ENCODE measurements around the gene GID8. TPM values are rescaled to one million over a fixed set of nuclear protein-coding genes. Genes with fewer than 3 reads are reported as not detected.

Gene GID8
- total and polyA plus RNA-seq, 9 of the 15 experiments (the other 6 are each of a cell fraction or from before 2014, with no cell fraction given): 7.5 to 31.6 (median 22.2) TPM

- no peak overlapping the region for H3K4me3 ChIP-seq
- H3K27me3 ChIP-seq (ENCODE audit: control insufficient read depth in 2 of 2, insufficient read depth in 2 of 2, low read length in 2 of 2): 0 out of 5 replicates have a peak, but pooled peaks cover 0 to under 1% of the 10 kb centered on the region in 2 experiments
- H3K9me1 ChIP-seq (ENCODE audit: control insufficient read depth, insufficient read depth, low read length): no peaks in the 10 kb centered on the region
- no peak for FAIRE-seq
- ATAC-seq: no peak
- BruUV-seq (replicated peaks): no TSS peak
- no peak overlapping the region for H3K9ac ChIP-seq (ENCODE audit: insufficient read depth in 1 of 2, low read depth in 2 of 2, low read length in 2 of 2)
- ChIA-PET POLR2A (interaction anchor here (0.6 to 4.5 kb wide), 4 partner anchors 13 to 183 kb away, joined by 3 to 41 read pairs (median 5); partner anchors contain the start of genes DIDO1 and GID8), CTCF (ENCODE audit: low intra/inter-chr PET ratio) (no interaction called here)
- H3K79me2 ChIP-seq (ENCODE audit: control insufficient read depth, insufficient read depth, low read length): no peaks in the 10 kb centered on the region
- peaks cover 3 to 17% of the 10 kb centered on the region in 2 experiments; a peak in 3 of 5 replicates for H3K4me1 ChIP-seq (replicated peaks in 1 of 2; ENCODE audit: control insufficient read depth in 2 of 2, insufficient read depth in 2 of 2, low read length in 2 of 2)
- peaks cover 46% of the 10 kb centered on the region for H3K36me3 ChIP-seq (ENCODE audit: control insufficient read depth, insufficient read depth, low read length)
- H2AFZ ChIP-seq (ENCODE audit: low read depth, low read length): no peak overlapping the region
- no peak for DNase-seq (ENCODE audit: extremely low read depth in 1 of 4, low spot score in 3 of 4)
- 72% methylated on average over 6 of the region's 6 CpGs for WGBS (ENCODE audit: insufficient coverage, low coverage, missing lambda C conversion rate)
- no peak overlapping the region for H3K4me2 ChIP-seq (ENCODE audit: insufficient read depth, low read length)
- in situ Hi-C loops (cut with MboI) (no loop called here), intact Hi-C loops (cut with micrococcal nuclease) (no loop called here)
- H3K9me3 ChIP-seq (replicated peaks; ENCODE audit: control insufficient read depth, insufficient read depth, low read depth, low read length): peaks cover 7% of the 10 kb centered on the region
- H4K20me1 ChIP-seq (replicated peaks; ENCODE audit: control insufficient read depth, insufficient read depth, low read length): no peaks in the 10 kb centered on the region
- H3K27ac ChIP-seq (ENCODE audit: extremely low read depth, low read depth, low read length): no peak overlapping the region
- peak; percentile 57; the same call in 1 of the 2 replicates for TF ChIP-seq TEAD4 (IDR thresholded peaks at IDR 0.05; ENCODE audit: low read length)
- no peak for TF ChIP-seq TEAD4 (CRISPR knock-in tag; IDR thresholded peaks at IDR 0.05; ENCODE audit: borderline replicate concordance)
- no peak for TF ChIP-seq ZNF140 (CRISPR knock-in tag; IDR thresholded peaks at IDR 0.05)
- TF ChIP-seq BHLHE40 (IDR thresholded peaks at IDR 0.05; ENCODE audit: low read length): no peak
- TF ChIP-seq CAMTA2 (CRISPR knock-in tag; conservative IDR thresholded peaks at IDR 0.05): no peak
- TF ChIP-seq KLF1 (tag; IDR thresholded peaks at IDR 0.05): no peak
- no peak for TF ChIP-seq TAF15 (IDR thresholded peaks at IDR 0.05; ENCODE audit: low read depth, low read length)
- TF ChIP-seq ARID1B (IDR thresholded peaks at IDR 0.05): no peak
- no peak for TF ChIP-seq KLF13 (tag; IDR thresholded peaks at IDR 0.05; ENCODE audit: borderline replicate concordance, low read depth)
- TF ChIP-seq ZNF75A (CRISPR knock-in tag; IDR thresholded peaks at IDR 0.05): no peak
- TF ChIP-seq ZNF431 (CRISPR knock-in tag; IDR thresholded peaks at IDR 0.05): no peak
- TF ChIP-seq NR0B1 (IDR thresholded peaks at IDR 0.05; ENCODE audit: partially characterized antibody): no peak
- no peak for TF ChIP-seq FOXP4 (CRISPR knock-in tag; IDR thresholded peaks at IDR 0.05; ENCODE audit: borderline replicate concordance)
- no peak for TF ChIP-seq ELF4 (CRISPR knock-in tag; IDR thresholded peaks at IDR 0.05)
- peak; percentile 34; the same call in 1 of the 2 replicates for TF ChIP-seq TAL1 (IDR thresholded peaks at IDR 0.05)
- no peak for TF ChIP-seq ZNF696 (CRISPR knock-in tag; conservative IDR thresholded peaks at IDR 0.05)
- no peak for TF ChIP-seq ZBTB43 (CRISPR knock-in tag; IDR thresholded peaks at IDR 0.05)
- TF ChIP-seq MAZ (CRISPR knock-in tag; conservative IDR thresholded peaks at IDR 0.05 in 1 of 2, IDR thresholded peaks at IDR 0.05 in 1 of 2): no peak
- TF ChIP-seq TRIM28 (IDR thresholded peaks at IDR 0.05): no peak
- no peak for TF ChIP-seq SMARCA4 (IDR thresholded peaks at IDR 0.05)
These were observed 11.3 kb downstream of the GID8 start for GRCh38 chr20:62949153-62949821.
